Small intestine (tissue), 7 donors: ENCODE measurements around the gene TRMT61B. TPM values are rescaled to one million over a fixed set of nuclear protein-coding genes. Genes with fewer than 3 reads are reported as not detected.

Experiments
- DNase-seq, 2 donors: peaks; one replicate each; pipeline versions ENCODE4 v3.0.0 to v3.0.0-alpha.2; 2013
- FAIRE-seq: peaks from 2 replicates; lab custom pipeline; 2012; peaks lifted over from hg19 to GRCh38; lab: Jason Lieb, UNC
- H3K27ac ChIP-seq, 3 donors: one replicate each; pipeline ENCODE4 v1.5.1; 2013; ENCODE audit warnings: low read length in 2 of 3, mild to moderate bottlenecking in 2 of 3, control low read depth in 1 of 3, inconsistent platforms in 1 of 3, low read depth in 1 of 3, moderate library complexity in 1 of 3
- H3K27me3 ChIP-seq, 3 donors: one replicate each; pipeline ENCODE4 v1.6.1; 2013; ENCODE audit warnings: low read length in 3 of 3, inconsistent platforms in 1 of 3; ENCODE audit not compliant: control insufficient read depth in 3 of 3, insufficient read depth in 3 of 3
- H3K36me3 ChIP-seq, 3 donors: one replicate each; pipeline ENCODE4 v1.6.1; 2013; ENCODE audit warnings: low read length in 3 of 3, inconsistent platforms in 1 of 3, low read depth in 1 of 3, mild to moderate bottlenecking in 1 of 3, moderate library complexity in 1 of 3; ENCODE audit not compliant: control insufficient read depth in 3 of 3, insufficient read depth in 2 of 3
- H3K4me1 ChIP-seq, 3 donors: one replicate each; pipeline ENCODE4 v1.6.1; 2013; ENCODE audit warnings: low read length in 2 of 3, inconsistent platforms in 1 of 3, low read depth in 1 of 3, mild to moderate bottlenecking in 1 of 3, moderate library complexity in 1 of 3; ENCODE audit not compliant: control insufficient read depth in 3 of 3, insufficient read depth in 2 of 3
- H3K4me3 ChIP-seq, 3 donors: one replicate each; pipeline ENCODE4 v1.5.1; 2013; ENCODE audit warnings: low read length in 3 of 3, control low read depth in 1 of 3, inconsistent platforms in 1 of 3, low read depth in 1 of 3, mild to moderate bottlenecking in 1 of 3, moderate library complexity in 1 of 3
- H3K9me3 ChIP-seq, 2 donors: one replicate each; pipeline ENCODE4 v1.6.1; 2013; ENCODE audit warnings: low read depth in 1 of 2, low read length in 1 of 2; ENCODE audit not compliant: control insufficient read depth in 2 of 2, insufficient read depth in 1 of 2
- WGBS, 3 donors: extraction: QIAGEN DNeasy Blood & Tissue Kit; methylation state at CpG; one replicate each; pipeline ENCODE4 v1.1.7; 2013; 5-methylcytosine and 5-hydroxymethylcytosine counted together
- polyA plus RNA-seq, 4 donors: library from polyadenylated mRNA; stranded (reverse) in 3 of 4; unstranded in 1 of 4; fragments of 200-250 nt in 3 of 4; fragments of 120-200 nt in 1 of 4; gene quantifications; one replicate each; pipeline versions ENCODE4 v1.2.1 to v1.2.3, GENCODE V29; 2013
- donor health status: healthy with polysubstance abuse.
- donor health status: control.
- donor health status: control.
- donor health status: Bipolar disorder and iron deficiency.
- donor health status: healthy.

The TRMT61B gene
- polyA plus RNA-seq, 4 donors, result 15.5 to 58.8 (median 26.4) TPM

DNA sequence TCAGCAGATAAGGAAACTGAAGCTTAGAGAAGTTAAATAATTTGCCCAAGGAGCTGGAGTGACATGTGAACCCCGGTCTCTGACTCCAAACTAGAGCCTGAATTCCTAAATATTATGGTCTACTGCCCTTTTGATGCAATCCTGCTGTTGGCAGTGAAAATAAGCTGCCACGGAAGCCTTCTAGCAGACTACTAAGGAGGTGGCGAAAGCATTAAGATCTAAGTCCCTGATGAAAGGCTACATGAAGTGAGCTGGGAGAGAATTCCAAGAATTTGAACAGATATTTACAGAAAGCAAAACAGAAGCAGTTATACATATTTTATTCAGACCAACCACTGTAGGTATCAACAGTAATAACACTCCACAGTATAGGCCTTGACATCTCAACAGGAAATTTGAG is 28.1 kb downstream of the TRMT61B start:
- Histone ChIP-seq H3K4me3 (no peak overlapping the region), H3K9me3 (no peaks in the 10 kb centered on the region), H3K36me3 (no peaks in the 10 kb centered on the region), H3K27me3 (no peaks in the 10 kb centered on the region), H3K27ac (no peak overlapping the region), H3K4me1 (no peaks in the 10 kb centered on the region)
- no peak for DNase-seq
- WGBS, 3 donors, result 61 to 65% (median 64%) methylated on average over 3 of the region's 3 CpGs
- no peak for FAIRE-seq

GRCh38 chr2:28838971-28839370 is 31.1 kb downstream of the TRMT61B start:
- Histone ChIP-seq H3K27ac (no peak overlapping the region), H3K4me3 (no peak overlapping the region), H3K9me3 (no peaks in the 10 kb centered on the region), H3K4me1 (no peaks in the 10 kb centered on the region), H3K27me3 (no peaks in the 10 kb centered on the region), H3K36me3 (no peaks in the 10 kb centered on the region)
- WGBS, 3 donors, result 94 to 97% (median 95%) methylated on average over 2 of the region's 2 CpGs
- DNase-seq (no peak), FAIRE-seq (no peak)

DNA sequence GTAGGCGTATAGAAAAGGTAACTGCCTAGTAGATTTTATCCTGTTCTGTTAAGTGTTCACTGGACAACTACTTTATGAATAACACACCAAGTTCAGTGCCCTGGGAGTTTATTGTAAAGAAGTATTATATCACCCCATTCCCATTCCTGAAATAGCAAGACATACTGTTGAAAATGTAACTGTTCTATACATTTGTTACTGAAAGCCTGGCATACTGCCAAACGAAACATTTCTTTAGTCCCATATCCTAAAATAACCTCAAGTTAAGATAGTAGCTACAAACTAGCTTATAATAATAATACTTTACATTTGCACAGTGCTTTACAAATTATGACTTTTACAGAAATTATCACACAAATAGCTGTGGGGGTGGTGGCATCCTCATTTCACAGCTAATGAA is 34.3 kb downstream of the TRMT61B start:
- 65 to 76% (median 70%) methylated on average over 2 of the region's 2 CpGs for WGBS, 3 donors
- no peak for DNase-seq
- Histone ChIP-seq H3K36me3 (no peaks in the 10 kb centered on the region), H3K27me3 (no peaks in the 10 kb centered on the region), H3K4me1 (no peaks in the 10 kb centered on the region), H3K27ac (no peak overlapping the region), H3K9me3 (no peaks in the 10 kb centered on the region), H3K4me3 (no peak overlapping the region)
- no peak for FAIRE-seq

- no peaks in the 10 kb centered on the region for H3K36me3 ChIP-seq
- no peak for FAIRE-seq
- H3K27me3 ChIP-seq, result no peaks in the 10 kb centered on the region
- H3K27ac ChIP-seq, result no peak overlapping the region
- no peaks in the 10 kb centered on the region for H3K9me3 ChIP-seq
- no peak overlapping the region for H3K4me3 ChIP-seq
- DNase-seq, result no peak
- no peaks in the 10 kb centered on the region for H3K4me1 ChIP-seq
- WGBS, 3 donors, result 82 to 94% (median 93%) methylated on average over 2 of the region's 2 CpGs
These were observed 36.2 kb downstream of the TRMT61B start for GRCh38 chr2:28833740-28834470.

- DNase-seq (no peak), FAIRE-seq (no peak)
- Histone ChIP-seq H3K27ac (no peak overlapping the region), H3K4me1 (no peaks in the 10 kb centered on the region), H3K4me3 (no peak overlapping the region), H3K27me3 (no peaks in the 10 kb centered on the region), H3K36me3 (no peaks in the 10 kb centered on the region), H3K9me3 (no peaks in the 10 kb centered on the region)
- WGBS, 3 donors, result 75 to 85% (median 83%) methylated on average over 2 of the region's 2 CpGs
These were observed 41.7 kb downstream of the TRMT61B start for GRCh38 chr2:28828382-28828781.

DNA sequence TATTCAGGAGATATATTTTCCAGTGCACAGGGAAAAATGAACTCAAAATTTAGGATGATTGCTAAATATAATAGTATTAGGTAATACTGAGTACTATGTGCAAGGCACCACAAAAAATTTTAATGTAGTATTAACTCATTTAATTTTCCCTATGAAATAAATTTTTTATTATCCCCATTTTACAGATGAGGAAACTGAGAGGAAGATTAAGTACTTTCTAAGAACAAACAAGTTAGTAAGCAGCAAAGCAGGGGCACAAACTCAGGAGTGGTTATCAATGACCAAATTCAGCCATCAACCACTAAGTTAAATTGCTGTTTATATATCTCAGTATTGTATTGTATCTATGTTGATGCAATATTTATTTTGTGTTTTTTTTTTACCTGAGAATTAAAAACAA is 45.2 kb downstream of the TRMT61B start:
- H3K9me3 ChIP-seq, result no peaks in the 10 kb centered on the region
- H3K27ac ChIP-seq, result no peak overlapping the region
- H3K4me1 ChIP-seq, result no peaks in the 10 kb centered on the region

GRCh38 chr2:28824207-28824606 is 45.9 kb downstream of the TRMT61B start:
- no peak overlapping the region for H3K4me3 ChIP-seq
- no peaks in the 10 kb centered on the region for H3K4me1 ChIP-seq
- no peak for FAIRE-seq
- 93 to 97% (median 95%) methylated on average over 2 of the region's 2 CpGs for WGBS, 3 donors
- H3K36me3 ChIP-seq, result no peaks in the 10 kb centered on the region
- DNase-seq, result no peak
- no peaks in the 10 kb centered on the region for H3K27me3 ChIP-seq
- no peaks in the 10 kb centered on the region for H3K9me3 ChIP-seq
- no peak overlapping the region for H3K27ac ChIP-seq

More for the DNA sequence above, 45.2 kb downstream of the TRMT61B start:
- no peaks in the 10 kb centered on the region for H3K36me3 ChIP-seq
- FAIRE-seq, result no peak
- no peaks in the 10 kb centered on the region for H3K27me3 ChIP-seq
- DNase-seq, result no peak
- H3K4me3 ChIP-seq, result no peak overlapping the region

- Histone ChIP-seq H3K36me3 (no peaks in the 10 kb centered on the region), H3K9me3 (no peaks in the 10 kb centered on the region), H3K27me3 (no peaks in the 10 kb centered on the region), H3K27ac (no peak overlapping the region), H3K4me3 (no peak overlapping the region), H3K4me1 (no peaks in the 10 kb centered on the region)
- no peak for DNase-seq
- FAIRE-seq, result peak; percentile 15
These were observed 48.1 kb downstream of the TRMT61B start for GRCh38 chr2:28822036-28822435.
